ENCODE data around the gene SLC22A16. TPM values are rescaled to one million over a fixed set of nuclear protein-coding genes. Genes with fewer than 3 reads are reported as not detected.

The SLC22A16 gene
- total and polyA plus RNA-seq, 2 of the 8 experiments (the other 6 are each of a cell fraction or from before 2014, with no cell fraction given): not detected

DNA sequence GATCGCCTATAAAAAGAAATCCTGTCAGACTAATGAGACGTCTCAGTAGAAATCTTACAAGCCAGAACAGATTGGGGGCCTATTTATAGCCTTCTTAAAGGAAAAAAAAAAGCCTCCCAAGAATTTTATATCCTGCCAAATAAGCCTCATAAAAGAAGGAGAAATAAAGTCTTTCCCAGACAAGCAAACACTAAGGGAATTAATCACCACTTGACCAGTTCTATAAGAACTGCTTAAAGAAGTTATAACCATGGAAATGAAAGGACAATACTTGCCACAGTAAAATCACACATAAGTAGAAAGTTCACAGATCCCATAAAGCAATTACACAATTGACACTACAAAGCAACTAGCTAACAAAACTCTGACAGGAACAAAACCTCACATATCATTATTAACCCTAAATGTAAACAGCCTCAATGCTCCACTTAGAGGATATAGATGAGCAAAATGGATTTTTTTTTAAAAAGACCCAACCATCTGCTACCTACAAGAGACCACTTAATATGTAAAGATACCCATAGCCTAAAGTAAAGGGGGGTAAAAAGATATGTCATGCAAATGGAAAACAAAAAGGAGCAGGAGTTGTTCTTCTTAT is 13.4 kb downstream of the SLC22A16 start (continued):
- no peak for TF ChIP-seq RFX5 (IDR thresholded peaks at IDR 0.05; ENCODE audit: borderline replicate concordance, low read depth, low read length)
- no peak for TF ChIP-seq POU5F1 (IDR thresholded peaks at IDR 0.05; ENCODE audit: low read depth, low read length)
- TF ChIP-seq KDM5A (IDR thresholded peaks at IDR 0.05; ENCODE audit: low read length): no peak
- no peak for TF ChIP-seq CEBPB (IDR thresholded peaks at IDR 0.05; ENCODE audit: low read depth, low read length)
- TF ChIP-seq KDM4A (IDR thresholded peaks at IDR 0.05; ENCODE audit: low read depth, low read length, severe bottlenecking): no peak
